Osteocyte (in vitro differentiated cells): ENCODE measurements around the gene PIP5K1B. TPM values are rescaled to one million over a fixed set of nuclear protein-coding genes. Genes with fewer than 3 reads are reported as not detected.

Experiments used
- DNase-seq: peaks from one replicate; pipeline ENCODE4 v3.0.0; 2021; ENCODE audit warnings: mixed read lengths; ENCODE audit not compliant: unreplicated experiment; ENCODE audit errors: extremely low spot score
- H3K27ac Mint-ChIP-seq: one replicate; pipeline ENCODE4 v1.8.0; 2021; ENCODE audit warnings: mild to moderate bottlenecking, mixed read lengths; ENCODE audit not compliant: unreplicated experiment
- H3K27me3 Mint-ChIP-seq: one replicate; pipeline ENCODE4 v1.8.0; 2021; ENCODE audit warnings: mixed read lengths; ENCODE audit not compliant: unreplicated experiment
- H3K36me3 Mint-ChIP-seq: one replicate; pipeline ENCODE4 v1.8.0; 2021; ENCODE audit warnings: mixed read lengths; ENCODE audit not compliant: unreplicated experiment
- H3K4me1 Mint-ChIP-seq: one replicate; pipeline ENCODE4 v1.8.0; 2021; ENCODE audit warnings: mixed read lengths; ENCODE audit not compliant: unreplicated experiment
- H3K4me3 Mint-ChIP-seq: one replicate; pipeline ENCODE4 v1.8.0; 2021; ENCODE audit warnings: mild to moderate bottlenecking, moderate library complexity, mixed read lengths; ENCODE audit not compliant: unreplicated experiment
- H3K9me3 Mint-ChIP-seq: one replicate; pipeline ENCODE4 v1.8.0; 2021; ENCODE audit warnings: mixed read lengths; ENCODE audit not compliant: unreplicated experiment
- CTCF ChIP-seq: fragments of 200-600 bp; sonication (generic); IDR thresholded peaks from 2 replicates; pipeline ENCODE4 v1.5.0; 2021; ENCODE audit warnings: antibody characterized with exemption, mild to moderate bottlenecking, moderate library complexity
- total RNA-seq: library from RNA; stranded (reverse); gene quantifications from 2 replicates; pipeline ENCODE4 v1.2.1, GENCODE V29; 2021

Gene PIP5K1B
- total RNA-seq, 1 donor from 2014 or later: not detected

- no peak for TF ChIP-seq CTCF
- no peak overlapping the region for H3K4me3 Mint-ChIP-seq
- no peak overlapping the region for H3K27ac Mint-ChIP-seq
- no peaks in the 10 kb centered on the region for H3K9me3 Mint-ChIP-seq
- DNase-seq: no peak
- H3K27me3 Mint-ChIP-seq: peaks cover 9% of the 10 kb centered on the region
- H3K36me3 Mint-ChIP-seq: no peaks in the 10 kb centered on the region
- no peaks in the 10 kb centered on the region for H3K4me1 Mint-ChIP-seq
These were observed 256.5 kb downstream of the PIP5K1B start for GRCh38 chr9:68961587-68961986.

- no peak overlapping the region for H3K27ac Mint-ChIP-seq
- H3K9me3 Mint-ChIP-seq: no peaks in the 10 kb centered on the region
- no peak overlapping the region for H3K4me3 Mint-ChIP-seq
- H3K4me1 Mint-ChIP-seq: no peaks in the 10 kb centered on the region
- TF ChIP-seq CTCF: no peak
- peaks cover 12% of the 10 kb centered on the region for H3K27me3 Mint-ChIP-seq
- no peaks in the 10 kb centered on the region for H3K36me3 Mint-ChIP-seq
- no peak for DNase-seq
These were observed 258.4 kb downstream of the PIP5K1B start for GRCh38 chr9:68963416-68963815.

GRCh38 chr9:68964102-68964541 is 259.1 kb downstream of the PIP5K1B start:
- Mint-ChIP-seq H3K27me3 (peaks cover 12% of the 10 kb centered on the region), H3K4me3 (no peak overlapping the region), H3K4me1 (no peaks in the 10 kb centered on the region), H3K36me3 (no peaks in the 10 kb centered on the region), H3K9me3 (no peaks in the 10 kb centered on the region), H3K27ac (no peak overlapping the region)
- no peak for DNase-seq
- no peak for TF ChIP-seq CTCF

GRCh38 chr9:68964765-68965164 is 259.7 kb downstream of the PIP5K1B start:
- peaks cover 17% of the 10 kb centered on the region for H3K27me3 Mint-ChIP-seq
- H3K9me3 Mint-ChIP-seq: no peaks in the 10 kb centered on the region
- H3K4me1 Mint-ChIP-seq: no peaks in the 10 kb centered on the region
- no peak for DNase-seq
- no peak overlapping the region for H3K4me3 Mint-ChIP-seq
- no peak for TF ChIP-seq CTCF
- no peak overlapping the region for H3K27ac Mint-ChIP-seq
- H3K36me3 Mint-ChIP-seq: no peaks in the 10 kb centered on the region

GRCh38 chr9:68966496-68966944 is 261.5 kb downstream of the PIP5K1B start:
- no peak overlapping the region for H3K4me3 Mint-ChIP-seq
- no peak for TF ChIP-seq CTCF
- peaks cover 17% of the 10 kb centered on the region for H3K27me3 Mint-ChIP-seq
- H3K4me1 Mint-ChIP-seq: no peaks in the 10 kb centered on the region
- no peaks in the 10 kb centered on the region for H3K36me3 Mint-ChIP-seq
- H3K9me3 Mint-ChIP-seq: no peaks in the 10 kb centered on the region
- no peak overlapping the region for H3K27ac Mint-ChIP-seq
- no peak for DNase-seq
